ENCODE data around the gene ANO3.

Gene ANO3

DNA sequence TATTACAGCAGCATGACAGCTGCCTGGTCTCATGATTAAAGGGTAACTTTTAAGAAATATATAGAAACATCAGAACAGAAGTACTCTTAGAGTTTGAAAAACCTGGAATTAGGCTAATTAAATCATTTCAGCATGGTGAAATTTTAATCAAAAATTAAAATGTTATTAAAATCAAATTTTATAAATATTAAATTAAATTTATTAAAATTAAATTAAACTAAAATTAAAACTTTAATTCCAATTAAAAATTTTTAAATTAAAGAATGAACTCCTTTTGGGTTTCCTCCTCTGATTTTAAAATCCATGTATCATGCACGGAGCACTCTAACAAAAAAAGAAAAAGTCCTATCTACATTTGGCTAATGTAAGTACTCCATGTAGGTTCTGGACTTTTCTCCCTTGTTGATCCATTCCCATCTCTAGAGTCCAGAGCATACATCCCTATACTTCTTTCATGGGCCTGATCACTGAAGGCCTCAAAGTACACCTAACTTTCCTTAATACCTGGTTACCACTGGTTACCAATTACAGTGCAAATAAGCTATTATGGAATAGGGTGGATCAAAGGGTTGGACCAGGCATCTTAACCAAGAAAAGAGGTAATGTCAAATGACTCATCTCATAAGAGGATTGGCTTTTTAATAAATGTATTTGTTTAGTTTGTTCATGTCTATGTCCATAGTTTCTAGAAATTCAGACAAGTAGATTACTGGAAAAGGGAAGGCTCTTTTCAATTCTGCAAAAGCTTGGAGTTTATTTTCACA is 288.5 kb downstream of the ANO3 start:
- no peaks in the 10 kb centered on the region for H3K27me3 ChIP-seq (ENCODE audit: low read length)
- H3K36me3 ChIP-seq (ENCODE audit: low read length) = no peaks in the 10 kb centered on the region
- TF ChIP-seq, protein P1, sequence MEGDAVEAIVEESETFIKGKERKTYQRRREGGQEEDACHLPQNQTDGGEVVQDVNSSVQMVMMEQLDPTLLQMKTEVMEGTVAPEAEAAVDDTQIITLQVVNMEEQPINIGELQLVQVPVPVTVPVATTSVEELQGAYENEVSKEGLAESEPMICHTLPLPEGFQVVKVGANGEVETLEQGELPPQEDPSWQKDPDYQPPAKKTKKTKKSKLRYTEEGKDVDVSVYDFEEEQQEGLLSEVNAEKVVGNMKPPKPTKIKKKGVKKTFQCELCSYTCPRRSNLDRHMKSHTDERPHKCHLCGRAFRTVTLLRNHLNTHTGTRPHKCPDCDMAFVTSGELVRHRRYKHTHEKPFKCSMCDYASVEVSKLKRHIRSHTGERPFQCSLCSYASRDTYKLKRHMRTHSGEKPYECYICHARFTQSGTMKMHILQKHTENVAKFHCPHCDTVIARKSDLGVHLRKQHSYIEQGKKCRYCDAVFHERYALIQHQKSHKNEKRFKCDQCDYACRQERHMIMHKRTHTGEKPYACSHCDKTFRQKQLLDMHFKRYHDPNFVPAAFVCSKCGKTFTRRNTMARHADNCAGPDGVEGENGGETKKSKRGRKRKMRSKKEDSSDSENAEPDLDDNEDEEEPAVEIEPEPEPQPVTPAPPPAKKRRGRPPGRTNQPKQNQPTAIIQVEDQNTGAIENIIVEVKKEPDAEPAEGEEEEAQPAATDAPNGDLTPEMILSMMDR (IDR thresholded peaks at IDR 0.05; ENCODE audit: insufficient read depth, low read length, poor library complexity, severe bottlenecking) = no peak
- no peak for TF ChIP-seq EZH2phosphoT487 (conservative IDR thresholded peaks at IDR 0.05; ENCODE audit: low read length)
- no peak overlapping the region for H2AFZ ChIP-seq (ENCODE audit: low read depth, low read length, severe bottlenecking)
- no peak overlapping the region for H3K9ac ChIP-seq (ENCODE audit: low read length)
- H3K9me2 ChIP-seq (replicated peaks; ENCODE audit: insufficient read depth, low read length) = no peaks in the 10 kb centered on the region
- no peaks in the 10 kb centered on the region for H4K20me1 ChIP-seq (ENCODE audit: low read depth, low read length)
- H3K4me2 ChIP-seq (ENCODE audit: low read depth, low read length, poor library complexity, severe bottlenecking) = no peak overlapping the region
- no peak overlapping the region for H3K27ac ChIP-seq (ENCODE audit: low read depth, low read length)
- no peaks in the 10 kb centered on the region for H3K9me3 ChIP-seq (ENCODE audit: insufficient read depth, low read length)
- no peak overlapping the region for H3K4me3 ChIP-seq (ENCODE audit: insufficient read depth, low read length, poor library complexity, severe bottlenecking)
- no peaks in the 10 kb centered on the region for H3F3A ChIP-seq (ENCODE audit: insufficient read depth)
- no peaks in the 10 kb centered on the region for H3K79me2 ChIP-seq (ENCODE audit: insufficient read depth, low read length)

DNA sequence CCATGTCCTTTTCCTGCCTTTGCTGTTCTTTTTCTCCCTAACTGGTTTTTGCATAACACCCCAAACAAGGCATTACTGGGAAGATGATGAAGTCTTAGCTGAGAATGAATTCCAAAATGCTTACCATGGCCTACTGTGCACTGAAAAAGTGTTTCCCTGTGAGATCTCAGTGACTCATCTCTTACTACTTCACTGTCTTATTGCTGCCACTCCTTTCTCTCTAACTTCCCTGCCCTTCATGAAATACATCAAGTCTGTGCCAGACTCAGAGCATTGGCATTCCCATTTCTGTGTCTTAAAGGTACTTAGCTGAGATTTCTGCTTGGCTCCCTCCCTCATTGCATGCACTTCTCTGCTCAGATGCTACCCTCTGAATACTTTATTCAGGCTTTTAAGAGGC is 289.2 kb downstream of the ANO3 start:
- Histone ChIP-seq H3K9me2 (replicated peaks; ENCODE audit: insufficient read depth, low read length) (no peaks in the 10 kb centered on the region), H3K36me3 (ENCODE audit: low read length) (no peaks in the 10 kb centered on the region), H3K9me3 (ENCODE audit: insufficient read depth, low read length) (no peaks in the 10 kb centered on the region), H3K79me2 (ENCODE audit: insufficient read depth, low read length) (no peaks in the 10 kb centered on the region), H3K27me3 (ENCODE audit: low read length) (no peaks in the 10 kb centered on the region), H3K27ac (ENCODE audit: low read depth, low read length) (no peak overlapping the region), H3F3A (ENCODE audit: insufficient read depth) (no peaks in the 10 kb centered on the region), H2AFZ (ENCODE audit: low read depth, low read length, severe bottlenecking) (no peak overlapping the region), H3K4me2 (ENCODE audit: low read depth, low read length, poor library complexity, severe bottlenecking) (no peak overlapping the region), H3K4me3 (ENCODE audit: insufficient read depth, low read length, poor library complexity, severe bottlenecking) (no peak overlapping the region), H4K20me1 (ENCODE audit: low read depth, low read length) (no peaks in the 10 kb centered on the region), H3K9ac (ENCODE audit: low read length) (no peak overlapping the region)
- no peak for TF ChIP-seq EZH2phosphoT487 (conservative IDR thresholded peaks at IDR 0.05; ENCODE audit: low read length)
- TF ChIP-seq, protein P1 (IDR thresholded peaks at IDR 0.05; ENCODE audit: insufficient read depth, low read length, poor library complexity, severe bottlenecking) = no peak

DNA sequence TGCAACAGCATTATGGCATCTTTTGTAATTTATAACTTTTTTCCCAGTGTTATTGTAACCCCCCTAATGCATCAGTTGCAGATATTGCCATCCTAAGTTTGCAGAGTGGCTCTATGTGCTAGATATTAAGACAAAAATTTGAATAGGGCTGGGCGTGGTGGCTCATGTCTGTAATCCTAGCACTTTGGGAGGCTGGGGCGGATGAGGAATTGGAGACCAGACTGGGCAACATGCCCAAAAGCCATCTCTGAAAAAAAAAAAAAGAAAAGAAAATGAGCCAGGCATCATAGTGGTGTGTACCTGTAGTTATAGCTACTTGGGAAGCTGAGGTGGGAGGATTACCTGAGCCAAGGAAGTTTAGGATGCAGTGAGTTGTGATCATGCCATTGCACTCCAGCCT is 290.3 kb downstream of the ANO3 start:
- TF ChIP-seq EZH2phosphoT487 (conservative IDR thresholded peaks at IDR 0.05; ENCODE audit: low read length) = no peak
- TF ChIP-seq, protein P1 (IDR thresholded peaks at IDR 0.05; ENCODE audit: insufficient read depth, low read length, poor library complexity, severe bottlenecking) = no peak
- H3K9ac ChIP-seq (ENCODE audit: low read length) = no peak overlapping the region
- H3K4me2 ChIP-seq (ENCODE audit: low read depth, low read length, poor library complexity, severe bottlenecking) = no peak overlapping the region
- H3K27ac ChIP-seq (ENCODE audit: low read depth, low read length) = no peak overlapping the region
- no peaks in the 10 kb centered on the region for H3K79me2 ChIP-seq (ENCODE audit: insufficient read depth, low read length)
- no peaks in the 10 kb centered on the region for H3F3A ChIP-seq (ENCODE audit: insufficient read depth)
- H3K27me3 ChIP-seq (ENCODE audit: low read length) = no peaks in the 10 kb centered on the region
- no peaks in the 10 kb centered on the region for H3K9me3 ChIP-seq (ENCODE audit: insufficient read depth, low read length)
- no peaks in the 10 kb centered on the region for H4K20me1 ChIP-seq (ENCODE audit: low read depth, low read length)
- no peaks in the 10 kb centered on the region for H3K36me3 ChIP-seq (ENCODE audit: low read length)
- no peak overlapping the region for H3K4me3 ChIP-seq (ENCODE audit: insufficient read depth, low read length, poor library complexity, severe bottlenecking)
- no peak overlapping the region for H2AFZ ChIP-seq (ENCODE audit: low read depth, low read length, severe bottlenecking)
- no peaks in the 10 kb centered on the region for H3K9me2 ChIP-seq (replicated peaks; ENCODE audit: insufficient read depth, low read length)
